SK-N-SH (cell line): ENCODE measurements around the gene TMEM59.

ENCODE experiments used
- CTCF ChIP-seq: fragments of 200-600 bp; sonication (generic); IDR thresholded peaks from 2 replicates; pipeline ENCODE4 v1.6.1; 2017; ENCODE audit warnings: antibody characterized with exemption, mild to moderate bottlenecking, moderate library complexity
- EZH2phosphoT487 ChIP-seq: fragments of 200-600 bp; sonication (generic); IDR thresholded peaks from 2 replicates; pipeline ENCODE4 v1.6.1; 2017; ENCODE audit warnings: low read depth, mixed run types, mild to moderate bottlenecking, antibody characterized with exemption, moderate library complexity, borderline replicate concordance
- FOXJ3 ChIP-seq: sonication (generic); formaldehyde crosslinking; IDR thresholded peaks from 2 replicates; pipeline ENCODE4 v1.5.1; 2020; ENCODE audit warnings: mild to moderate bottlenecking, missing genetic modification reagents
- GABPA ChIP-seq: IDR thresholded peaks from 2 replicates; pipeline ENCODE4 v1.4.0; 2012; ENCODE audit warnings: low read depth, mild to moderate bottlenecking
- PBX3 ChIP-seq: IDR thresholded peaks from 2 replicates; pipeline ENCODE4; 2012
- POLR2AphosphoS5 ChIP-seq: IDR thresholded peaks from 2 replicates; pipeline ENCODE4 v1.6.1; 2012; ENCODE audit warnings: low read depth, low read length
- SIN3A ChIP-seq: IDR thresholded peaks from 2 replicates; pipeline ENCODE4 v1.6.1; 2012; ENCODE audit warnings: low read depth, mild to moderate bottlenecking, low read length, moderate library complexity, borderline replicate concordance
- TCF12 ChIP-seq: IDR thresholded peaks from 2 replicates; pipeline ENCODE4 v1.4.0; 2012
- YY1 ChIP-seq: IDR thresholded peaks from 2 replicates; pipeline ENCODE4 v1.4.0; 2012; ENCODE audit warnings: low read depth, mild to moderate bottlenecking
- TF ChIP-seq, protein P1 (sequence below): fragments of 150-350 bp; IDR thresholded peaks from 2 replicates; pipeline ENCODE4 v1.6.1; 2017; ENCODE audit warnings: antibody characterized with exemption, low read length, low read depth, borderline replicate concordance

GRCh38 chr1:54004481-54005049 lies 48.4 kb downstream of the TMEM59 start:
- TF ChIP-seq FOXJ3 (CRISPR knock-in tag), result no peak
- no peak for TF ChIP-seq YY1
- TF ChIP-seq GABPA, result no peak
- TF ChIP-seq CTCF, result no peak
- TF ChIP-seq TCF12, result no peak
- TF ChIP-seq SIN3A, result no peak
- TF ChIP-seq PBX3, result no peak
- TF ChIP-seq POLR2AphosphoS5, result no peak
- TF ChIP-seq, protein P1, sequence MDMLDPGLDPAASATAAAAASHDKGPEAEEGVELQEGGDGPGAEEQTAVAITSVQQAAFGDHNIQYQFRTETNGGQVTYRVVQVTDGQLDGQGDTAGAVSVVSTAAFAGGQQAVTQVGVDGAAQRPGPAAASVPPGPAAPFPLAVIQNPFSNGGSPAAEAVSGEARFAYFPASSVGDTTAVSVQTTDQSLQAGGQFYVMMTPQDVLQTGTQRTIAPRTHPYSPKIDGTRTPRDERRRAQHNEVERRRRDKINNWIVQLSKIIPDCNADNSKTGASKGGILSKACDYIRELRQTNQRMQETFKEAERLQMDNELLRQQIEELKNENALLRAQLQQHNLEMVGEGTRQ, result no peak
- no peak for TF ChIP-seq EZH2phosphoT487
